Measurements from ENCODE around the gene VWA7.

Gene VWA7

GRCh38 chr6:31736768-31737314, 40.3 kb downstream of the VWA7 start:
- peaks cover 3% of the 10 kb centered on the region for H3K27me3 Mint-ChIP-seq (ENCODE audit: low read depth, poor library complexity)
- peak overlapping the region; percentile 98 for H3K4me3 Mint-ChIP-seq
- H3K9me3 Mint-ChIP-seq: no peaks in the 10 kb centered on the region
- DNase-seq: no peak
- peaks cover 28% of the 10 kb centered on the region for H3K36me3 Mint-ChIP-seq (ENCODE audit: low read depth)
- H3K27ac Mint-ChIP-seq: peak overlapping the region; percentile 99
- peaks cover 84% of the 10 kb centered on the region for H3K4me1 Mint-ChIP-seq
- TF ChIP-seq CTCF (IDR thresholded peaks at IDR 0.05): no peak

- TF ChIP-seq CTCF (IDR thresholded peaks at IDR 0.05): no peak
- DNase-seq: peak; percentile 71
- Mint-ChIP-seq H3K36me3 (ENCODE audit: low read depth) (peaks cover 29% of the 10 kb centered on the region), H3K27ac (peak within 1 kb of the TSS; percentile 99), H3K4me1 (peaks cover 83% of the 10 kb centered on the region), H3K4me3 (peak within 1 kb of the TSS; percentile 98), H3K27me3 (ENCODE audit: low read depth, poor library complexity) (peaks cover 3% of the 10 kb centered on the region), H3K9me3 (no peaks in the 10 kb centered on the region)
Measured at GRCh38 chr6:31736021-31736767, 40.9 kb downstream of the VWA7 start, which contains the start of gene CLIC1. TSS of gene CLIC1 (minus strand) at chr6:31736530. CDS start at chr6:31736300, 230 bp downstream.

- Mint-ChIP-seq H3K27ac (peak overlapping the region; percentile 99), H3K36me3 (ENCODE audit: low read depth) (peaks cover 29% of the 10 kb centered on the region), H3K9me3 (no peaks in the 10 kb centered on the region), H3K27me3 (ENCODE audit: low read depth, poor library complexity) (peaks cover 2% of the 10 kb centered on the region), H3K4me3 (peak overlapping the region; percentile 98), H3K4me1 (peaks cover 82% of the 10 kb centered on the region)
- DNase-seq: peak; percentile 44
- no peak for TF ChIP-seq CTCF (IDR thresholded peaks at IDR 0.05)
Measured at GRCh38 chr6:31734821-31735406, 42.2 kb downstream of the VWA7 start.

DNA sequence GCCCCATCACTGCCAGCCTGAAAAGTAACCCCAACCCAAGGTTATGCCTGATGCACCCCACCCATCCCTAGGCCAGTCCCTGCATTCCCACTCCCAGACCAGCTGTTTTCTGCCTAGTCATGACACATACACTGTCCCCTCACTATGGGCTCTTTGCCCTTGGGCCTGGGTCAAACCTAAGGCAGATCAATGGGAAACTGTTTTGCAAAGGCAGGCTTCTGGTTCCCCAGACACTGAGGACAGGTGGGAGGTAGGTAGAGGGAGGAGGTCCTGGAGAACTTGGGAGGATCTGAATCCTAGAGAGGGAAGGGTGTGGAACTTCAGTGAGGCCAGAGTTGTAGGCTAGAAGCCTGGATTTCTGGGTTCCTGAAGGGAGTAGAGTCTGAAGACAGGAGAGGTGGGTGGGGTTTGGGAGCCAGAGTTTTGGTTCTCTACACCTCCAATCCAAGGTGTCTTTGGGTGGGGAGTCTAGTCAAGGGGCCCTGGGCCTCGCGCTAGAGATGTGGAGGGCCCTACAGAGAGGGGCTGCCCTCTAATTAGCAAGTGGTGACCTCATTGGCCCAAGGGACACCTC, 42.8 kb downstream of the VWA7 start:
- TF ChIP-seq CTCF (IDR thresholded peaks at IDR 0.05): no peak
- no peaks in the 10 kb centered on the region for H3K27me3 Mint-ChIP-seq (ENCODE audit: low read depth, poor library complexity)
- no peak for DNase-seq
- peaks cover 78% of the 10 kb centered on the region for H3K4me1 Mint-ChIP-seq
- H3K9me3 Mint-ChIP-seq: no peaks in the 10 kb centered on the region
- H3K27ac Mint-ChIP-seq: peak overlapping the region; percentile 94
- peaks cover 29% of the 10 kb centered on the region for H3K36me3 Mint-ChIP-seq (ENCODE audit: low read depth)
- peak overlapping the region; percentile 98 for H3K4me3 Mint-ChIP-seq

GRCh38 chr6:31733734-31734133, 43.4 kb downstream of the VWA7 start:
- Mint-ChIP-seq H3K27me3 (ENCODE audit: low read depth, poor library complexity) (no peaks in the 10 kb centered on the region), H3K4me3 (peak overlapping the region; percentile 98), H3K9me3 (no peaks in the 10 kb centered on the region), H3K27ac (peak overlapping the region; percentile 77), H3K36me3 (ENCODE audit: low read depth) (peaks cover 35% of the 10 kb centered on the region), H3K4me1 (peaks cover 78% of the 10 kb centered on the region)
- TF ChIP-seq CTCF (IDR thresholded peaks at IDR 0.05): no peak
- DNase-seq: no peak
